Measurements from ENCODE around the gene SCN11A. TPM values are rescaled to one million over a fixed set of nuclear protein-coding genes. Genes with fewer than 3 reads are reported as not detected.

The SCN11A gene
- total RNA-seq, 1 donor, result not detected

DNA sequence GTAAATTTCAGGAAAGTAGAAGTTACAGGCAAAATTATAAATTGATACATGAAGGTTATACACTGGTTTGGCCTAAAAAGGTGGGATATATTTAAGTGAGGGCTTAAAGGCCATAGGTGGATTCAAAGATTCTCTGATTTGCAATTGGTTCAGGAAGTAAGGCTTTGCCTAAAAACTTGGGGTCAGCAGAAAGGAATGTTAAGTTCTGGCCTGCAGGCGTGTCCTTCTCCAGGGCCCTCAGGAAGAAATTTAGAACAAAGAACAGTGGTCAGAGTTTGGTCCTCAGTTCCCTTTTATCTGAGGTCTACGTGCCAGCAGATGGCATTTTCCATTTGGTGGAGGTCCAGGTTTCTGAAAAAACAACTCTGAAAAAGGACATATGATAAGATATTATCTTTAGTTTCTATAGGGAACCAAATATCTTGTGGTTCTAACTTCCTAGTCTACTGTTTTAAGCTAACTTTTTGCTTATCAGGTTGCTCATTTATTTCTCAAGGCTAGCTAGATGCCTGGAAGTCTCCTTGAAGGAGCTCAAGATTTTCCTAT, 40.5 kb downstream of the SCN11A start:
- H3K4me1 ChIP-seq (ENCODE audit: insufficient read depth, low read length), result no peaks in the 10 kb centered on the region
- H3K4me2 ChIP-seq (ENCODE audit: insufficient read depth, low read length), result no peak overlapping the region
- no peaks in the 10 kb centered on the region for H4K20me1 ChIP-seq (ENCODE audit: insufficient read depth, low read length)
- H3K9me3 ChIP-seq (ENCODE audit: low read depth, low read length), result no peaks in the 10 kb centered on the region
- DNase-seq (ENCODE audit: insufficient read length, low spot score, missing footprints), result no peak
- no peak overlapping the region for H3K27ac ChIP-seq (ENCODE audit: low read depth, low read length)
- H3K36me3 ChIP-seq (ENCODE audit: insufficient read depth, low read length), result no peaks in the 10 kb centered on the region
- no peak overlapping the region for H3K4me3 ChIP-seq (ENCODE audit: insufficient read depth, low read length)
- no peak overlapping the region for H2AFZ ChIP-seq (ENCODE audit: low read length)
- H3K27me3 ChIP-seq (ENCODE audit: insufficient read depth, low read length), result peaks cover 5% of the 10 kb centered on the region
- TF ChIP-seq, protein P1, sequence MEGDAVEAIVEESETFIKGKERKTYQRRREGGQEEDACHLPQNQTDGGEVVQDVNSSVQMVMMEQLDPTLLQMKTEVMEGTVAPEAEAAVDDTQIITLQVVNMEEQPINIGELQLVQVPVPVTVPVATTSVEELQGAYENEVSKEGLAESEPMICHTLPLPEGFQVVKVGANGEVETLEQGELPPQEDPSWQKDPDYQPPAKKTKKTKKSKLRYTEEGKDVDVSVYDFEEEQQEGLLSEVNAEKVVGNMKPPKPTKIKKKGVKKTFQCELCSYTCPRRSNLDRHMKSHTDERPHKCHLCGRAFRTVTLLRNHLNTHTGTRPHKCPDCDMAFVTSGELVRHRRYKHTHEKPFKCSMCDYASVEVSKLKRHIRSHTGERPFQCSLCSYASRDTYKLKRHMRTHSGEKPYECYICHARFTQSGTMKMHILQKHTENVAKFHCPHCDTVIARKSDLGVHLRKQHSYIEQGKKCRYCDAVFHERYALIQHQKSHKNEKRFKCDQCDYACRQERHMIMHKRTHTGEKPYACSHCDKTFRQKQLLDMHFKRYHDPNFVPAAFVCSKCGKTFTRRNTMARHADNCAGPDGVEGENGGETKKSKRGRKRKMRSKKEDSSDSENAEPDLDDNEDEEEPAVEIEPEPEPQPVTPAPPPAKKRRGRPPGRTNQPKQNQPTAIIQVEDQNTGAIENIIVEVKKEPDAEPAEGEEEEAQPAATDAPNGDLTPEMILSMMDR (IDR thresholded peaks at IDR 0.05; ENCODE audit: extremely low read depth, low read depth, low read length), result no peak
- H3K79me2 ChIP-seq (ENCODE audit: insufficient read depth, low read length), result no peaks in the 10 kb centered on the region

DNA sequence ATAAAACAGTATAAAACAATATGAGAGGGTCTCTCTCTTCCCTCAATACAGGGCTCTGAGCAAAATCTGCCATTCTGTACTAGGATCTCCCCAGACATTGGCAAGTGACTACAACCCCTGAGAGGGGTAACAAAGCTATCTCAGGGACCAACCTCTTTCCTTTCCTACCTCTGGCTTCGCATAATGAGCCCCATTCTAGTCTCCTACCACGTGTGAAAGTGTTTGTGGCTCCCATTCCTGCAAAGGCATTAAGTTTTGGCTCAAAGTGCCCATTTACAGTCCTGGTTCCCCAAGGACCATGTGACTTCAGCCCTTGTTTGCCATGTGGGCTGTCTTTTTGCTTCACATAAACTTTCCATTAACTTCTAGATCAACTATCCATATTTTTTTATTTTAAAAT, 46.4 kb downstream of the SCN11A start:
- no peak overlapping the region for H2AFZ ChIP-seq (ENCODE audit: low read length)
- no peaks in the 10 kb centered on the region for H3K9me3 ChIP-seq (ENCODE audit: low read depth, low read length)
- H3K4me2 ChIP-seq (ENCODE audit: insufficient read depth, low read length), result no peak overlapping the region
- no peaks in the 10 kb centered on the region for H3K27me3 ChIP-seq (ENCODE audit: insufficient read depth, low read length)
- TF ChIP-seq, protein P1 (IDR thresholded peaks at IDR 0.05; ENCODE audit: extremely low read depth, low read depth, low read length), result no peak
- no peaks in the 10 kb centered on the region for H3K36me3 ChIP-seq (ENCODE audit: insufficient read depth, low read length)
- no peaks in the 10 kb centered on the region for H4K20me1 ChIP-seq (ENCODE audit: insufficient read depth, low read length)
- no peak for DNase-seq (ENCODE audit: insufficient read length, low spot score, missing footprints)
- no peak overlapping the region for H3K4me3 ChIP-seq (ENCODE audit: insufficient read depth, low read length)
- H3K79me2 ChIP-seq (ENCODE audit: insufficient read depth, low read length), result no peaks in the 10 kb centered on the region
- H3K27ac ChIP-seq (ENCODE audit: low read depth, low read length), result no peak overlapping the region
- no peaks in the 10 kb centered on the region for H3K4me1 ChIP-seq (ENCODE audit: insufficient read depth, low read length)

Small RNAs within 50 kb of the gene (small RNA-seq; reads per million reads assigned to genes)
- not detected for gene RNU6-1227P

Other genes starting within 250 kb of the SCN11A start
- gene SCN10A, start 235.7 kb downstream of the SCN11A start, total RNA-seq, result not detected in 2 replicates
- gene WDR48, start 72 bp upstream of the SCN11A start, total RNA-seq, result 39.8 TPM in 2 replicates
- 44.5 and 46.0 TPM in 2 replicates for gene GORASP1, start 55.7 kb upstream of the SCN11A start, total RNA-seq
- 6.9 and 8.5 TPM in 2 replicates for gene TTC21A, start 55.7 kb upstream of the SCN11A start, total RNA-seq
- 5.8 and 8.0 TPM in 2 replicates for gene CSRNP1, start 101.6 kb upstream of the SCN11A start, total RNA-seq
- under 0.01 TPM in 2 replicates for gene XIRP1, start 140.7 kb upstream of the SCN11A start, total RNA-seq
- under 0.01 TPM in 2 replicates for gene CX3CR1, start 228.1 kb upstream of the SCN11A start, total RNA-seq